SK-N-MC (cell line): ENCODE data around the gene RASSF8.

ENCODE experiments used
- EZH2 ChIP-seq: fragments of 200-600 bp; sonication (generic); IDR thresholded peaks from one replicate; pipeline ENCODE4 v1.6.1; 2017; ENCODE audit warnings: antibody characterized with exemption
- POLR2AphosphoS5 ChIP-seq: IDR thresholded peaks from 2 replicates; pipeline ENCODE4 v1.6.1; 2012; ENCODE audit warnings: mild to moderate bottlenecking, low read depth, low read length, borderline replicate concordance

GRCh38 chr12:26037615-26038220 is 79.2 kb downstream of the RASSF8 start:
- no peak for TF ChIP-seq EZH2
- TF ChIP-seq POLR2AphosphoS5, result no peak
